ENCODE results near the gene GCNT2. TPM values are rescaled to one million over a fixed set of nuclear protein-coding genes. Genes with fewer than 3 reads are reported as not detected.

GCNT2 gene
- total RNA-seq, 1 donor from 2014 or later, result 21.2 TPM

GRCh38 chr6:10554826-10555225 lies 33.7 kb downstream of the GCNT2 start:
- H3K4me3 Mint-ChIP-seq, result peak overlapping the region; percentile 64
- H3K4me1 Mint-ChIP-seq (ENCODE audit: unreplicated experiment), result peaks cover 36% of the 10 kb centered on the region
- TF ChIP-seq CTCF (conservative IDR thresholded peaks at IDR 0.05), result no peak
- H3K27me3 Mint-ChIP-seq, result peaks cover 4% of the 10 kb centered on the region
- H3K27ac Mint-ChIP-seq, result peak overlapping the region; percentile 18
- no peaks in the 10 kb centered on the region for H3K9me3 Mint-ChIP-seq
- peaks cover 5% of the 10 kb centered on the region for H3K36me3 Mint-ChIP-seq
- DNase-seq (ENCODE audit: extremely low spot score, unreplicated experiment), result no peak

- no peak for DNase-seq (ENCODE audit: extremely low spot score, unreplicated experiment)
- Mint-ChIP-seq H3K27me3 (peaks cover 4% of the 10 kb centered on the region), H3K9me3 (no peaks in the 10 kb centered on the region), H3K4me1 (ENCODE audit: unreplicated experiment) (peaks cover 45% of the 10 kb centered on the region), H3K36me3 (peaks cover 5% of the 10 kb centered on the region), H3K4me3 (peak overlapping the region; percentile 94), H3K27ac (peak overlapping the region; percentile 93)
- TF ChIP-seq CTCF (conservative IDR thresholded peaks at IDR 0.05), result no peak
Measured at GRCh38 chr6:10555625-10556309, 34.6 kb downstream of the GCNT2 start.

GRCh38 chr6:10556589-10556988 lies 35.4 kb downstream of the GCNT2 start:
- peaks cover 5% of the 10 kb centered on the region for H3K36me3 Mint-ChIP-seq
- no peak for TF ChIP-seq CTCF (conservative IDR thresholded peaks at IDR 0.05)
- H3K27me3 Mint-ChIP-seq, result peaks cover 4% of the 10 kb centered on the region
- H3K4me3 Mint-ChIP-seq, result peak overlapping the region; percentile 94
- H3K9me3 Mint-ChIP-seq, result no peaks in the 10 kb centered on the region
- no peak for DNase-seq (ENCODE audit: extremely low spot score, unreplicated experiment)
- H3K4me1 Mint-ChIP-seq (ENCODE audit: unreplicated experiment), result peaks cover 48% of the 10 kb centered on the region
- H3K27ac Mint-ChIP-seq, result peak overlapping the region; percentile 93

- Mint-ChIP-seq H3K27ac (no peak overlapping the region), H3K36me3 (peaks cover 5% of the 10 kb centered on the region), H3K27me3 (peaks cover 4% of the 10 kb centered on the region), H3K9me3 (no peaks in the 10 kb centered on the region), H3K4me1 (ENCODE audit: unreplicated experiment) (peaks cover 51% of the 10 kb centered on the region), H3K4me3 (peak overlapping the region; percentile 94)
- no peak for DNase-seq (ENCODE audit: extremely low spot score, unreplicated experiment)
- no peak for TF ChIP-seq CTCF (conservative IDR thresholded peaks at IDR 0.05)
Measured at GRCh38 chr6:10556992-10557391, 35.8 kb downstream of the GCNT2 start.

- DNase-seq (ENCODE audit: extremely low spot score, unreplicated experiment), result no peak
- Mint-ChIP-seq H3K27me3 (peaks cover 4% of the 10 kb centered on the region), H3K9me3 (no peaks in the 10 kb centered on the region), H3K4me3 (peak overlapping the region; percentile 74), H3K36me3 (peaks cover 5% of the 10 kb centered on the region), H3K4me1 (ENCODE audit: unreplicated experiment) (peaks cover 51% of the 10 kb centered on the region), H3K27ac (peak overlapping the region; percentile 35)
- TF ChIP-seq CTCF (conservative IDR thresholded peaks at IDR 0.05), result no peak
Measured at GRCh38 chr6:10557913-10558312, 36.8 kb downstream of the GCNT2 start.

All from type B pancreatic cell (in vitro differentiated cells).